Testis (tissue), 3 donors: ENCODE measurements around the gene SLC25A29. TPM values are rescaled to one million over a fixed set of nuclear protein-coding genes. Genes with fewer than 3 reads are reported as not detected.
"Not testable (repeated sequence)": the region's sequence is repeated elsewhere in the genome, so short reads cannot be mapped to it uniquely, and the experiment has no call there.

Experiments used
- DNase-seq: peaks from one replicate; pipeline ENCODE4 v3.0.0-alpha.2; 2019
- H3K27ac ChIP-seq, 2 donors: fragments of 200-600 bp; sonication (generic); one replicate each; pipeline ENCODE4 v1.5.1; 2019
- H3K27me3 ChIP-seq: fragments of 200-600 bp; sonication (generic); one replicate; pipeline ENCODE4 v1.5.1; 2019
- H3K36me3 ChIP-seq: fragments of 200-600 bp; sonication (generic); one replicate; pipeline ENCODE4 v1.5.1; 2017; ENCODE audit warnings: low read depth; ENCODE audit errors: missing control alignments
- H3K4me1 ChIP-seq: fragments of 200-600 bp; sonication (generic); one replicate; pipeline ENCODE4 v1.5.1; 2019
- H3K4me3 ChIP-seq, 2 donors: fragments of 200-600 bp; sonication (generic); one replicate each; pipeline ENCODE4 v1.5.1; 2017 to 2019
- H3K9me3 ChIP-seq: fragments of 200-600 bp; sonication (generic); one replicate; pipeline ENCODE4 v1.5.1; 2017
- CTCF ChIP-seq, 3 experiments: fragments of 450-650 bp in 2 of 3; fragments of 200-600 bp in 1 of 3; sonication (generic) in 1 of 3; IDR thresholded peaks; one replicate each; pipeline ENCODE4 v1.5.1; 2016 to 2019; ENCODE audit warnings: antibody characterized with exemption in 3 of 3, mild to moderate bottlenecking in 2 of 3, moderate library complexity in 1 of 3
- POLR2A ChIP-seq: fragments of 450-650 bp; IDR thresholded peaks from one replicate; pipeline ENCODE4 v1.6.1; 2017; ENCODE audit warnings: antibody characterized with exemption, mild to moderate bottlenecking, moderate library complexity
- WGBS, 2 donors: methylation state at CpG; one replicate each; pipeline ENCODE4 v1.1.5; 2018; 5-methylcytosine and 5-hydroxymethylcytosine counted together
- intact Hi-C: fragments of 100-400 bp; cut with DNase I; formaldehyde crosslinking; loops from one replicate; pipeline ENCODE4 v1.15.1; 2023; ENCODE audit warnings: low total_unique reads
- polyA plus RNA-seq: library from polyadenylated mRNA; stranded (reverse); fragments of 350-450 nt; fragmentation: Illumina TruSeq; extraction: RNeasy Lipid Tissue Mini Kit (QIAGEN cat#74804); gene quantifications from one replicate; pipeline ENCODE4 v1.2.3, GENCODE V29; 2014; ENCODE audit warnings: low read depth, low replicate concordance; ENCODE audit not compliant: insufficient read depth
- total RNA-seq, 2 donors: library from RNA; depleted of rRNA; stranded (reverse); fragments of >200 nt; gene quantifications; one replicate each; pipeline ENCODE4 v1.2.3, GENCODE V29; 2016

SLC25A29 gene
- total and polyA plus RNA-seq, 3 donors from 2014 or later = 72.3 to 322 (median 185) TPM

GRCh38 chr14:100309028-100309737 lies 2.9 kb upstream of the SLC25A29 start:
- Histone ChIP-seq H3K4me3 (no peak overlapping the region), H3K9me3 (no peaks in the 10 kb centered on the region), H3K36me3 (no peaks in the 10 kb centered on the region), H3K4me1 (peaks cover 16% of the 10 kb centered on the region), H3K27ac (peak overlapping the region in 1 of 2 donors; percentile 59), H3K27me3 (no peaks in the 10 kb centered on the region)
- no peak for DNase-seq
- no peak for TF ChIP-seq CTCF (IDR thresholded peaks at IDR 0.05)
- no peak for TF ChIP-seq POLR2A
- 29 to 33% methylated on average over 8 of the region's 8 CpGs for WGBS, 2 donors
- intact Hi-C loops = loop anchor here (10.0 kb wide), 1 partner anchor 66 kb away; the partner anchor contains the start of gene WDR25

- intact Hi-C loops = loop anchor here (10.0 kb wide), 1 partner anchor 66 kb away; the partner anchor contains the start of gene WDR25
- Histone ChIP-seq H3K4me1 (peaks cover 20% of the 10 kb centered on the region), H3K27ac (peak overlapping the region in 1 of 2 donors; percentile 59)
- H3K36me3 ChIP-seq, DNase-seq, H3K4me3 ChIP-seq, H3K9me3 ChIP-seq, H3K27me3 ChIP-seq: not testable (repeated sequence)
- 81% methylated on average over 5 to 6 of the region's 6 CpGs for WGBS, 2 donors
Measured at GRCh38 chr14:100308427-100308792, 2.2 kb upstream of the SLC25A29 start.

GRCh38 chr14:100307766-100308426 lies 1.7 kb upstream of the SLC25A29 start:
- Histone ChIP-seq H3K4me3 (peak overlapping the region in 1 of 2 donors; percentile 84), H3K27ac (peak overlapping the region; percentile 80 to 94), H3K27me3 (no peaks in the 10 kb centered on the region), H3K4me1 (peaks cover 25% of the 10 kb centered on the region), H3K36me3 (no peaks in the 10 kb centered on the region), H3K9me3 (no peaks in the 10 kb centered on the region)
- intact Hi-C loops = loop anchor here (10.0 kb wide), 1 partner anchor 67 kb away; the partner anchor contains the start of gene WDR25
- TF ChIP-seq POLR2A (no peak), CTCF (IDR thresholded peaks at IDR 0.05) (no peak)
- no peak for DNase-seq
- 53 to 74% methylated on average over 5 of the region's 5 CpGs for WGBS, 2 donors

GRCh38 chr14:100306998-100307765 lies 938 bp upstream of the SLC25A29 start:
- Histone ChIP-seq H3K27me3 (no peaks in the 10 kb centered on the region), H3K36me3 (no peaks in the 10 kb centered on the region), H3K4me1 (peaks cover 25% of the 10 kb centered on the region), H3K9me3 (no peaks in the 10 kb centered on the region), H3K27ac (peak overlapping the region; percentile 80 to 94), H3K4me3 (peak overlapping the region; percentile 84)
- no peak for DNase-seq
- TF ChIP-seq POLR2A = no peak
- no peak for TF ChIP-seq CTCF (IDR thresholded peaks at IDR 0.05)
- intact Hi-C loops = loop anchor here (10.0 kb wide), 1 partner anchor 68 kb away; the partner anchor contains the start of gene WDR25
- WGBS, 2 donors = 9 to 27% methylated on average over 9 to 44 of the region's 49 CpGs
